SK-N-MC (cell line): Measurements from ENCODE around the gene NPR2.

ENCODE experiments used
- EZH2 ChIP-seq: fragments of 200-600 bp; sonication (generic); IDR thresholded peaks from one replicate; pipeline ENCODE4 v1.6.1; 2017; ENCODE audit warnings: antibody characterized with exemption
- FOXP2 ChIP-seq: optimal IDR thresholded peaks from 2 replicates; pipeline ENCODE3; 2011; ENCODE audit warnings: mild to moderate bottlenecking, moderate library complexity; ENCODE audit not compliant: insufficient read depth; ENCODE audit errors: extremely low read length, control extremely low read depth
- POLR2AphosphoS5 ChIP-seq: IDR thresholded peaks from 2 replicates; pipeline ENCODE4 v1.6.1; 2012; ENCODE audit warnings: mild to moderate bottlenecking, low read depth, low read length, borderline replicate concordance

- no peak for TF ChIP-seq POLR2AphosphoS5
- TF ChIP-seq EZH2, result no peak
- no peak for TF ChIP-seq FOXP2
Measured at GRCh38 chr9:35760651-35761050, 30.7 kb upstream of the NPR2 start.
